Ishikawa (cell line): ENCODE measurements around the gene ADCY9.

Source experiments
- CEBPB ChIP-seq: IDR thresholded peaks from 2 replicates; pipeline ENCODE4 v1.6.1; 2012
- CREB1 ChIP-seq: IDR thresholded peaks from 2 replicates; pipeline ENCODE4 v1.6.1; 2012; ENCODE audit warnings: low read depth
- EP300 ChIP-seq: IDR thresholded peaks from 2 replicates; pipeline ENCODE4 v1.6.1; 2012; ENCODE audit warnings: borderline replicate concordance
- RAD21 ChIP-seq: IDR thresholded peaks from 2 replicates; pipeline ENCODE4 v1.6.1; 2012; ENCODE audit warnings: low read depth
- REST ChIP-seq: IDR thresholded peaks from 2 replicates; pipeline ENCODE4 v1.6.1; 2012; ENCODE audit warnings: low read depth, mild to moderate bottlenecking
- TEAD4 ChIP-seq: IDR thresholded peaks from 2 replicates; pipeline ENCODE4 v1.6.1; 2012
- TF ChIP-seq, protein P1 (sequence below): IDR thresholded peaks from 2 replicates; pipeline ENCODE4 v1.6.1; 2012

DNA sequence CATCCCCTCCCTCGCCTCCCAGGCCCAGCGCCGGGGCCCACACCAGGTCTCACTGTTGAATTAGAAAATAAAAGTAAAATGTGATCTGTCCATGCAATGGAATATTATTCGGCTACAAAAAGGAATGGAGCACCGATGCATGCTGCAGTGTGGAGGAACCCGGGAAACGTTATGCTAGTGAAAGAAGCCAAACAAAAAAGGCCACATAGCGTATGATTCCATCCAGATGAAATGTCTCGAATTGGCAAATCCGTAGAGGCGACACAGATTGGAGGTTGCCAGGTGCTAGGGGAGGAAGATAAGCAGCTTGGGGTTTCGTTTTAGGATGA, 972 bp upstream of the ADCY9 start:
- TF ChIP-seq CREB1 (no peak), RAD21 (no peak), EP300 (no peak), TEAD4 (no peak), CEBPB (no peak), REST (no peak)
- TF ChIP-seq, protein P1, sequence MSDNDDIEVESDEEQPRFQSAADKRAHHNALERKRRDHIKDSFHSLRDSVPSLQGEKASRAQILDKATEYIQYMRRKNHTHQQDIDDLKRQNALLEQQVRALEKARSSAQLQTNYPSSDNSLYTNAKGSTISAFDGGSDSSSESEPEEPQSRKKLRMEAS, result no peak
